ENCODE data around the gene BAZ1A. TPM values are rescaled to one million over a fixed set of nuclear protein-coding genes. Genes with fewer than 3 reads are reported as not detected.
A peak's percentile ranks its signal among the peaks of the same experiment; 100 is the strongest.

The BAZ1A gene
- total and polyA plus RNA-seq, 4 donors = 4.5 to 44.9 (median 13.3) TPM

DNA sequence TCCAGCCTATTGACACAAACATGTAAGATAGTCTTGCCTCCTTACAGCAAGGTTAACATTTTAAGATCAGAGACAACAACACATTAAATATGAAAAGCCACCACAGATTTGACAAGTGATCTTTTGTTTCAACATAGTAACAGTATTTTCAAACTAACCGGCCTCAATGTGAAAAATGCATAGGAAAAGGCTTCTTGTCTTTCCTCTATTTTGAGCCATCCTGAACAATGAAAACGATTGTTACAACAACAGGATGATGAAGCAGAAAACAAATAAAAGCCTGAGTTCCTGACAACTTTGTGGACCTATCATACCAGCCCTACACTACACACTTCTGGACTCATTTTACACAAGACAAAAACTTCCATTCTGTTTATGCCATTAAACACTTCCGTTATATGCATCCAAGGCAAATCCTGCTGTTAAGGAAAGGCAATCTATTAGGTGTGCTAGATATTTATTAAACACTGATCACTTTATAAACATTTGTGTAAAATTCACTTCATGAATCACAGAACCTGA lies 37.3 kb downstream of the BAZ1A start:
- TF ChIP-seq, protein P1, sequence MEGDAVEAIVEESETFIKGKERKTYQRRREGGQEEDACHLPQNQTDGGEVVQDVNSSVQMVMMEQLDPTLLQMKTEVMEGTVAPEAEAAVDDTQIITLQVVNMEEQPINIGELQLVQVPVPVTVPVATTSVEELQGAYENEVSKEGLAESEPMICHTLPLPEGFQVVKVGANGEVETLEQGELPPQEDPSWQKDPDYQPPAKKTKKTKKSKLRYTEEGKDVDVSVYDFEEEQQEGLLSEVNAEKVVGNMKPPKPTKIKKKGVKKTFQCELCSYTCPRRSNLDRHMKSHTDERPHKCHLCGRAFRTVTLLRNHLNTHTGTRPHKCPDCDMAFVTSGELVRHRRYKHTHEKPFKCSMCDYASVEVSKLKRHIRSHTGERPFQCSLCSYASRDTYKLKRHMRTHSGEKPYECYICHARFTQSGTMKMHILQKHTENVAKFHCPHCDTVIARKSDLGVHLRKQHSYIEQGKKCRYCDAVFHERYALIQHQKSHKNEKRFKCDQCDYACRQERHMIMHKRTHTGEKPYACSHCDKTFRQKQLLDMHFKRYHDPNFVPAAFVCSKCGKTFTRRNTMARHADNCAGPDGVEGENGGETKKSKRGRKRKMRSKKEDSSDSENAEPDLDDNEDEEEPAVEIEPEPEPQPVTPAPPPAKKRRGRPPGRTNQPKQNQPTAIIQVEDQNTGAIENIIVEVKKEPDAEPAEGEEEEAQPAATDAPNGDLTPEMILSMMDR (IDR thresholded peaks at IDR 0.05; ENCODE audit: low read depth, low read length, missing input control) = no peak
- TF ChIP-seq EGR1 (IDR thresholded peaks at IDR 0.05; ENCODE audit: low read depth in 2 of 2) (no peak), FOXA1 (IDR thresholded peaks at IDR 0.05) (no peak)
- Histone ChIP-seq H3K9me3 (ENCODE audit: control insufficient read depth in 4 of 4, low read length in 3 of 4) (no peaks in the 10 kb centered on the region), H3K9ac (ENCODE audit: low read depth in 1 of 2, low read length in 2 of 2) (no peak overlapping the region), H3K36me3 (ENCODE audit: control insufficient read depth in 4 of 4, insufficient read depth in 3 of 4, low read depth in 1 of 4, low read length in 3 of 4) (no peaks in the 10 kb centered on the region), H3K27ac (ENCODE audit: low read depth in 1 of 2, low read length in 2 of 2) (no peak overlapping the region), H3K27me3 (ENCODE audit: control insufficient read depth in 4 of 4, insufficient read depth in 4 of 4, low read length in 3 of 4) (no peaks in the 10 kb centered on the region), H3K4me3 (ENCODE audit: low read depth in 1 of 3, low read length in 3 of 3) (no peak overlapping the region), H3K4me1 (ENCODE audit: control insufficient read depth in 4 of 4, insufficient read depth in 4 of 4, low read length in 3 of 4) (peaks cover 5 to 20% (median 11%) of the 10 kb centered on the region in 4 donors)
- WGBS = 71% methylated on average over 3 of the region's 3 CpGs
- DNase-seq (ENCODE audit: low spot score) = no peak

DNA sequence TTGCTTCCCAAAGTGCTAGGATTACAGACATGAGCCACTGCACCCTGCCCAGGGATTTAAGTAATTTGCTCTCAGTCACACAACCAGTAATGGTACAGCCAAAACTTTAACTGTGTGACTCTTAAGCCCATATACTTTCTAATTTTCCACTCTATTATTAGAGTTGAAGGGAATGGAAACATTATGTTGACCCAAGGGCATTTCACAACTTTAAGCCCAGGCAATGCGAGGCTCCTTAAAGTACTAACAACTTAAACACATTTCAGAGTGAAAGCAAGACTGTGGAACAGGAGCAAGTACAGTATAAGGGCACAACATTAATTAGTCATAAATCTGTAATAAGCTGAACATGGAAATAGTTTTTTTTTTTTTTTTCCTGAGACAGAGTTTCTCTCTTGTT lies 39.8 kb downstream of the BAZ1A start:
- WGBS = 78% methylated on average over 1 of the region's 1 CpG
- Histone ChIP-seq H3K4me3 (ENCODE audit: low read depth in 1 of 3, low read length in 3 of 3) (no peak overlapping the region), H3K4me1 (ENCODE audit: control insufficient read depth in 4 of 4, insufficient read depth in 4 of 4, low read length in 3 of 4) (peaks cover 5 to 22% (median 11%) of the 10 kb centered on the region in 4 donors), H3K36me3 (ENCODE audit: control insufficient read depth in 4 of 4, insufficient read depth in 3 of 4, low read depth in 1 of 4, low read length in 3 of 4) (no peaks in the 10 kb centered on the region), H3K9ac (ENCODE audit: low read depth in 1 of 2, low read length in 2 of 2) (no peak overlapping the region), H3K9me3 (ENCODE audit: control insufficient read depth in 4 of 4, low read length in 3 of 4) (no peaks in the 10 kb centered on the region), H3K27ac (ENCODE audit: low read depth in 1 of 2, low read length in 2 of 2) (peak overlapping the region; percentile 28 to 96), H3K27me3 (ENCODE audit: control insufficient read depth in 4 of 4, insufficient read depth in 4 of 4, low read length in 3 of 4) (no peaks in the 10 kb centered on the region)
- TF ChIP-seq TAF1 (conservative IDR thresholded peaks at IDR 0.05) = no peak
- TF ChIP-seq, protein P2, sequence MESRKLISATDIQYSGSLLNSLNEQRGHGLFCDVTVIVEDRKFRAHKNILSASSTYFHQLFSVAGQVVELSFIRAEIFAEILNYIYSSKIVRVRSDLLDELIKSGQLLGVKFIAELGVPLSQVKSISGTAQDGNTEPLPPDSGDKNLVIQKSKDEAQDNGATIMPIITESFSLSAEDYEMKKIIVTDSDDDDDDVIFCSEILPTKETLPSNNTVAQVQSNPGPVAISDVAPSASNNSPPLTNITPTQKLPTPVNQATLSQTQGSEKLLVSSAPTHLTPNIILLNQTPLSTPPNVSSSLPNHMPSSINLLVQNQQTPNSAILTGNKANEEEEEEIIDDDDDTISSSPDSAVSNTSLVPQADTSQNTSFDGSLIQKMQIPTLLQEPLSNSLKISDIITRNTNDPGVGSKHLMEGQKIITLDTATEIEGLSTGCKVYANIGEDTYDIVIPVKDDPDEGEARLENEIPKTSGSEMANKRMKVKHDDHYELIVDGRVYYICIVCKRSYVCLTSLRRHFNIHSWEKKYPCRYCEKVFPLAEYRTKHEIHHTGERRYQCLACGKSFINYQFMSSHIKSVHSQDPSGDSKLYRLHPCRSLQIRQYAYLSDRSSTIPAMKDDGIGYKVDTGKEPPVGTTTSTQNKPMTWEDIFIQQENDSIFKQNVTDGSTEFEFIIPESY (IDR thresholded peaks at IDR 0.05) = no peak
- TF ChIP-seq RXRA (IDR thresholded peaks at IDR 0.05) = peak in 1 of 2 donors; percentile 7
- TF ChIP-seq HNF4G (IDR thresholded peaks at IDR 0.05) = no peak
- no peak for TF ChIP-seq JUND (IDR thresholded peaks at IDR 0.05)
- no peak for DNase-seq (ENCODE audit: low spot score)

DNA sequence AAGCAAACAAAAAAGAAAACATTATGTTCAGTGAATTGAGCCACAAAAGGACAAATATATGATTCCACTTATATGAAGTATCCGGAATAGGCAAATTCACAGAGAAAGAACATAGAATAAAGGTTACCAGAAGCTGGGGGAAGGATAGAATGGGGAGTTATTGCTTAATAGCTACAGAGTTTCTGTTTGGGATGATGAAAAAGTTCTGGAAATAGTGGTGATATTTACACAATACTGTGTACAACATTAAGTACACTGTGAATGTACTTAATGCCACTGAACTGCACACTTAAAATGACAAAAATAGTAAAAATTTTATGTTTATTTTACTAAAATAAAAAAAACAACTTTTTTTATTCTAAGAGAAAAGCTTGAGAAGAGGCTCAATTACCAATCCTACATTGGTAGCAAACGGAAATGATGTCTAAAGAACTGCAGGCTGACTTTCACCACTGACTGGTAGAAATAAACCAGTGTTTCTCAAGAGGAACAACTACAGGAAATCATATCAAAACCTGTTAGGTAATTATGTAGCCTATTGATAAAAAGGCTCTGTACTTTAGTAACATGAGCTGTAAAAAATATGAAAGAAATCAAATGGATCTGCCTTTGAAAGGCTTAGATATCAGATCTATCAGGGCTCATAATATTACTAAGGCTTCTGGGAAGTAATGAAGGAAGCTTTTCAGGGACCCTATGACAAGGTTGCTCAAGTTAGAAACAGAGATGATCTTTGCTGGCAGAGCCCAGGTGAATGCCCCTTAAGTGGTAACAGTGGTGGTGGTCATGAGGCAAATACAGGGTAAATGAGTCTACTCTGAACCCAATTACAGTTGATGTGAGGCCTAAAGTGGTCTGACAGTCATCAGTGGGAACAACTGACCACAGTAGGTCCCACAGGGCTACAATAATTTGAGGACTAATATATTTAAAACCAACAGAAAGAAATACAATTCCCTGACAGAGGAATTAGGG lies 41.3 kb downstream of the BAZ1A start:
- H3K36me3 ChIP-seq (ENCODE audit: control insufficient read depth in 4 of 4, insufficient read depth in 3 of 4, low read depth in 1 of 4, low read length in 3 of 4) = no peaks in the 10 kb centered on the region
- 34% methylated on average over 2 of the region's 2 CpGs for WGBS
- TF ChIP-seq, protein P2 (IDR thresholded peaks at IDR 0.05) = peak; percentile 69
- TF ChIP-seq, protein P3, sequence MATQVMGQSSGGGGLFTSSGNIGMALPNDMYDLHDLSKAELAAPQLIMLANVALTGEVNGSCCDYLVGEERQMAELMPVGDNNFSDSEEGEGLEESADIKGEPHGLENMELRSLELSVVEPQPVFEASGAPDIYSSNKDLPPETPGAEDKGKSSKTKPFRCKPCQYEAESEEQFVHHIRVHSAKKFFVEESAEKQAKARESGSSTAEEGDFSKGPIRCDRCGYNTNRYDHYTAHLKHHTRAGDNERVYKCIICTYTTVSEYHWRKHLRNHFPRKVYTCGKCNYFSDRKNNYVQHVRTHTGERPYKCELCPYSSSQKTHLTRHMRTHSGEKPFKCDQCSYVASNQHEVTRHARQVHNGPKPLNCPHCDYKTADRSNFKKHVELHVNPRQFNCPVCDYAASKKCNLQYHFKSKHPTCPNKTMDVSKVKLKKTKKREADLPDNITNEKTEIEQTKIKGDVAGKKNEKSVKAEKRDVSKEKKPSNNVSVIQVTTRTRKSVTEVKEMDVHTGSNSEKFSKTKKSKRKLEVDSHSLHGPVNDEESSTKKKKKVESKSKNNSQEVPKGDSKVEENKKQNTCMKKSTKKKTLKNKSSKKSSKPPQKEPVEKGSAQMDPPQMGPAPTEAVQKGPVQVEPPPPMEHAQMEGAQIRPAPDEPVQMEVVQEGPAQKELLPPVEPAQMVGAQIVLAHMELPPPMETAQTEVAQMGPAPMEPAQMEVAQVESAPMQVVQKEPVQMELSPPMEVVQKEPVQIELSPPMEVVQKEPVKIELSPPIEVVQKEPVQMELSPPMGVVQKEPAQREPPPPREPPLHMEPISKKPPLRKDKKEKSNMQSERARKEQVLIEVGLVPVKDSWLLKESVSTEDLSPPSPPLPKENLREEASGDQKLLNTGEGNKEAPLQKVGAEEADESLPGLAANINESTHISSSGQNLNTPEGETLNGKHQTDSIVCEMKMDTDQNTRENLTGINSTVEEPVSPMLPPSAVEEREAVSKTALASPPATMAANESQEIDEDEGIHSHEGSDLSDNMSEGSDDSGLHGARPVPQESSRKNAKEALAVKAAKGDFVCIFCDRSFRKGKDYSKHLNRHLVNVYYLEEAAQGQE (IDR thresholded peaks at IDR 0.05) = peak; percentile 69
- TF ChIP-seq, protein P4, sequence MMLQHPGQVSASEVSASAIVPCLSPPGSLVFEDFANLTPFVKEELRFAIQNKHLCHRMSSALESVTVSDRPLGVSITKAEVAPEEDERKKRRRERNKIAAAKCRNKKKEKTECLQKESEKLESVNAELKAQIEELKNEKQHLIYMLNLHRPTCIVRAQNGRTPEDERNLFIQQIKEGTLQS (IDR thresholded peaks at IDR 0.05) = peak; percentile 83
- TF ChIP-seq, protein P5, sequence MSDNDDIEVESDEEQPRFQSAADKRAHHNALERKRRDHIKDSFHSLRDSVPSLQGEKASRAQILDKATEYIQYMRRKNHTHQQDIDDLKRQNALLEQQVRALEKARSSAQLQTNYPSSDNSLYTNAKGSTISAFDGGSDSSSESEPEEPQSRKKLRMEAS (IDR thresholded peaks at IDR 0.05) = peak; percentile 61
- TF ChIP-seq JUND (IDR thresholded peaks at IDR 0.05) (peak; percentile 43 to 58), FOXA1 (IDR thresholded peaks at IDR 0.05) (peak; percentile 70), YY1 (IDR thresholded peaks at IDR 0.05) (peak; percentile 69), NR2F2 (IDR thresholded peaks at IDR 0.05) (no peak), HNF4G (IDR thresholded peaks at IDR 0.05) (no peak), GABPA (IDR thresholded peaks at IDR 0.05 in 1 of 2, conservative IDR thresholded peaks at IDR 0.05 in 1 of 2) (peak in 1 of 2 donors; percentile 22), RXRA (IDR thresholded peaks at IDR 0.05) (peak; percentile 81 to 90), RAD21 (IDR thresholded peaks at IDR 0.05) (peak in 1 of 2 donors; percentile 18)

More for the DNA sequence above, 41.3 kb downstream of the BAZ1A start:
- H3K9ac ChIP-seq (ENCODE audit: low read depth in 1 of 2, low read length in 2 of 2) = peak overlapping the region; percentile 47 to 84
- peaks cover 5 to 20% (median 9%) of the 10 kb centered on the region in 4 donors for H3K4me1 ChIP-seq (ENCODE audit: control insufficient read depth in 4 of 4, insufficient read depth in 4 of 4, low read length in 3 of 4)
- no peaks in the 10 kb centered on the region for H3K9me3 ChIP-seq (ENCODE audit: control insufficient read depth in 4 of 4, low read length in 3 of 4)
- no peaks in the 10 kb centered on the region for H3K27me3 ChIP-seq (ENCODE audit: control insufficient read depth in 4 of 4, insufficient read depth in 4 of 4, low read length in 3 of 4)
- H3K4me3 ChIP-seq (ENCODE audit: low read depth in 1 of 3, low read length in 3 of 3) = no peak overlapping the region
- H3K27ac ChIP-seq (ENCODE audit: low read depth in 1 of 2, low read length in 2 of 2) = peak overlapping the region; percentile 92 to 96
- DNase-seq (ENCODE audit: low spot score) = no peak

Data from liver (tissue), 9 donors.